Central memory CD4-positive, alpha-beta T cell (primary cell): Measurements from ENCODE around the gene WDR4.
"Not testable (repeated sequence)": the region's sequence is repeated elsewhere in the genome, so short reads cannot be mapped to it uniquely, and the experiment has no call there.

Source experiments
- DNase-seq: peaks from one replicate; pipeline ENCODE4 v3.0.0; 2022

WDR4 gene

GRCh38 chr21:42875811-42876210 is 3.5 kb downstream of the WDR4 start:
- DNase-seq = not testable (repeated sequence)

GRCh38 chr21:42873096-42873495 is 6.2 kb downstream of the WDR4 start:
- no peak for DNase-seq

DNA sequence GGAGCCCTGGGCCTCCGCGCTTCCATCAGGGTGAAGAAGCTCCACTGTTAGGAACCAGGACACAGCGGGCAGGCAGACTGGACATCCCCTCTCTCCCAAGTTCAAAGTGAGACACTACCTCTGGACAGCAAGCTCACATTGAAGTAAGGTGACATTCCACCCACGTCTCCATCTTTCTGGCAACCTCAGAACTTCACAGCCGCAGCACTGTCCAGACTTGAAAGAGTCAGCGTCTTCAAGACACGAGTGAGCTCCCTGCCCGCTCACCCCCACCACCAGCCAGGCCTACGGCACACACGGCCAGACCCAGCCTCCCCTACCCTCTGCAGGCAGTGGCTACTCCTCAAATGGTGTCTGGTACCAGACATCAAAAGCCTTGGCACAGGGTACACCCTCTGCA is 11.1 kb downstream of the WDR4 start:
- DNase-seq = no peak

DNA sequence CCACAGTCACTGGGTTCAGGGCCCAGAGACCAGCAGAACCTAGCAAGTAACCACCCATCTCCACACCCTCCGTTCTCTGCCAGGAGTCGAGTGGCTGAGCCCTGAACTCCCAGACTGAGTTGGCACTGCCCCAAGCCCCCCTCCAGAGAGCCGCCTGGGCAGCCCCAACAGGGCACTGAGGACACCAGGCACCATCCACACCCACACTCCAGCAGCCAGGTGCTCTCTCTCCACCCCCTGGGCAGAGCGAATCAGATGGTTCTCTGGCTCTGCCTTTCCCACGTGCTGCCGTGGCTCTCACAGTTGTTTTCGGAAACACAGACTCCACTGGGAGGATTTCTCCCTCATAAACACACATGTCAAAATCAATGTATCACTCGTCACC is 13.6 kb downstream of the WDR4 start:
- DNase-seq = no peak

DNA sequence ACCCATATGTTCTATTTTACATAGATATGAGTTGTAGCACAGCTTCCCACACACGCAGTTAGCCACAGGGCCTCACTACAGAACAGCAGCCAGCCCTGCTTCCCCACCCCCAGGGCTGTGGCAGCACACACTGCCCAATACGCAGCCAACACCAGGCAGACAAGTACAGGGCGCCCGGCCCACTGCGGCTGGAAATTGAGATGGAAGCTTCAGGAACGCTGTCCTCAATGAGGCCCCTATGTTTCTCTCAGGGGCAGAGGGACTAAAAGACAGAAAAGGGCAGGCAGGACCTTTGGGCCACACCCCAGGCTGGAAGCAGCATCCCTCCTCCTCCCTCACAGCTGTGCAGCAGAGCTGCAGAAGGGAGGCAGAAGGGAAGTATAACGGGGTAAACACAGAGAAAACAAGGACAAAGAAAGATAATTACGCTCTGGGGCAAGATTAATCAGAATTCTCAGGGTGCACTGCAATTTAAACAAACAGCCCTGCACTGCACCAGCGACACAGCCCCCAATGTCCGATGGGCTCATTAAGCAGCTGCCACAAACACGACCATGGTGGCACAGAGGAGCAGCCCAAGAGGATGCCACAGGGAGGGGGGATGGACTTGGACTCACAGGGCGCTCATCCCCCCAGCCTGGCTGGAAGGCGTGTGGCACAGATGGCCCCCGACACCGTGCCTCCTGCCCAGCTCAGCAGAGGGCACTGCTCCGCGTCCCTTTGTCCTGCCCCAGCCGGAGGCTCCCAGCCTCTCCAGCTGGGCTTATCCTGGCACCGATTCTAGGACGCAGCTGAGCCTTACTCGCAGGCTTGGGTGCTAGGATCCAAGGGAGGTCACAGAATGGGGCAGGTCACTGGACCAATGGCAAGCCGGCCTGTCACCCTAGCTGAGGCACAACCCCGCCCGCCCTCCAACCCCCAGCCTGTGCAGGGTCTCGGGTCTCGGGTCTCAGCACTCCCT is 14.2 kb downstream of the WDR4 start:
- DNase-seq = no peak

DNA sequence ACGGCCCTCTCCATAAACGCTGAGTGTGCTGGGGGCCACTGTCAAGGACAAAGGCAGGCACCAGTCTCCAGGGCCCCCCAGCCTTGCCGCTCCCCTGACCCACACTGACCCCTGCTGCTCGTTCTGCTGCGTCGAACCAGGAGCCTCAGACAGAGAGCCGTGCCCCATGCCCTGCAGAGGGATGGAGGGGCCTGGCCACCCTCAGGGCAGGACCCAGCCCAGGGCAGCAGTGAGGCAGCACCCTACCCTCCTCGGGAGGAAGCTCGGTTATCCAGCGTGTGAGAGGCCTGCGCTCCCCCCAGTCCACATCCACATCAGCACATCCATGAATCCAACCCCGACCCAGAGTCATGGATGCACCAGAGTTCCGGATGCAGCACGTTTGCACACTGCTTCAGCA is 15.1 kb downstream of the WDR4 start:
- no peak for DNase-seq

DNA sequence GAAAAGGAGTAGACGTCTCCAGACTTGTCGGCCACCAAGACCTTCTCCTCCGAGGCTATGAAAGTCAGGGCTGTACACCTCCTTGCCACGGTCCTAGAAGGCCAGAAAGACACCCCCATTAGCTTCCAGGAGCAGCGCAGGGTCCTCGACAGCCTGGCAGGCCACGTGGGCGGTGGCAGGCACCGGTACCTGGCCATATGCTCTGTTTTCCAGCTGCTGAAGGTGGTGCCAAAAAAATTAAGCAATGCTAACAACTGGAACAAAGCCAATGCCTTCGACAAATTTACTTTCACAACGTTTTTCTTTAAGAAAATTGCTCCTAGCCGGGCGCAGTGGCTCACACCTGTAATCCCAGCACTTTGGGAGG is 15.9 kb downstream of the WDR4 start:
- no peak for DNase-seq

DNA sequence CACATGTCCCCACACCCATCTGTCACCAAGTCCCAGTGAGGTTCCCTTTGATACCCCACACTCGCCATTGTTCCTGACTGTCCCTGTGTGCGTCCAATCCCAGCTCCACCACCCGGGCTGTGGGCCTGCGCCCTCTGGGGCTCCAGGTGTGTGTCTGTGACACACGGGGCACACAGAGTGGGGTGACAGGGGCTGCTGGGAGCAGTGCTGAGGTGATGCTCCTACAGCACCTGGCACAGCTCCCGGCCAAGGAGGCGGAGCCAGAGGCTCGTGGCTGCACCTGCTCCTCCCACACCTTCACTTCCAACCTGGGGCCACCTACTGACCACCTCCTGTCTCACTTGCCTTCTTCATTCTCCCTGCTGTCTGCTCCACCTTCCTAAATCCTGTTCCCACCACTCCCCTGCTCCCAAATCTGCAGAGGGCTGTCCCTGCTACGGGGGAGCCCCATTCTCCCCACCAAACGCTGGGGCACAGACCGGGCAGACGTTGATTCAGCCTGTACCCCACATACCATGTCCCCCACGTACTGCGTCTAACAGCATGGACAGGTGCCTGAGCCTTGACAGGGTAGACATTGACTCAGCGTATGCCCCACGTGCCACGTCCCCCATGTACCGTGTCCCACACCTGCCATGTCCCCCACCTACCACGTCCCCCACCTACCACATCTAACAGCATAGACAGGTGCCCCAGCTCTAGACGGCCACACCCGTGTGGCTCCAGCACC is 16.4 kb downstream of the WDR4 start:
- no peak for DNase-seq

DNA sequence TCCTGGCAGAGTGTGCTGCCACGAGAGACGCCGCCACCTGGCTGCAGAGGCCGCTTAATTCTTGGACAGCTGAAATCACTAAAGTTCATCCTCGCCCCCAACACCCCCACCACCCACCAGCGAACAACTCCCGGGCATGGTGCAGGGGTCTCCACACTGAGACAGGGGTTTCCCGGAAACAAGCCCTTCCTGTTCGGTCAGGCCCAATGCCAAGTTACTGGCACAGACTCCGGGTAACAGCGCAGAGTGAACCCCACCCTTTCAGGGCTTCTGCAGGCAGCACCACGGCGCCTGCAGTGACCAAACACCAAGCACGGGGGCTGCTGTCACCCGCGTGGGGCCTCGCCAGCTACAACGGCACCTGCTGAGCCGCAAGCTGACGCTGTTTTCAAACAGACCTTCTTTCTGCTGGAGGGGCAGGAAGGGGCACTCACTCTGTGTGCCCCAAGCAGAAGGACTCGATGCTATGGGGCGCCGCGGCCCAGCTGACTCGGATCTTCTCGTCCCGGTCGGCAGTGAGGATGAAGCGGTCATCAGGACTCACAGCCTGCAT is 17.4 kb downstream of the WDR4 start:
- DNase-seq = no peak

DNA sequence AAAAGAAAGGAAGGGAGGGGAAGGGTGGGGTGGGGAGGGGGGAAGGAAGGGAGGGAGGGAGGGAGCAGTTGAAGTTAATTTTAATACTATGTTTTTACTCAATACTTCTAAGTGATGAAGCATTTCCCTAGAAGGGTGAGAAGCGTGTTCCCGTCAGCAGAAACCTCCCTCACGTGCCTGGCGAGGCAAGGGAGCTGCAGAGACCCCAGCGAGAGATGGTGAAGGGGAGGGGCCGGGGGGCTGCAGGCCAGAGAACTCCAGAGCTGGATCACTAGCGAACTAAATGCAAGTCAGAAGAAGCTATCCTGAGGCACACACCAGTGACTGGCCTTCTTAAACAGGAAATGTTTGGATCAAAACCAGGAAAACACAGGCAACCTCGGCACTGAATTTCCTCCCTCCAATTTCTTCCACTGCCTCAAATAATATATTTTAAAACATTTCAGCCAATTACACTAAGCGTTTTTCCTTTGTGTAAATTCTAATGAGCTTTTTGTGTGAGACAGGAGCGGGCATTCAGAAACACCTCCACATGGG is 18.0 kb downstream of the WDR4 start:
- no peak for DNase-seq

DNA sequence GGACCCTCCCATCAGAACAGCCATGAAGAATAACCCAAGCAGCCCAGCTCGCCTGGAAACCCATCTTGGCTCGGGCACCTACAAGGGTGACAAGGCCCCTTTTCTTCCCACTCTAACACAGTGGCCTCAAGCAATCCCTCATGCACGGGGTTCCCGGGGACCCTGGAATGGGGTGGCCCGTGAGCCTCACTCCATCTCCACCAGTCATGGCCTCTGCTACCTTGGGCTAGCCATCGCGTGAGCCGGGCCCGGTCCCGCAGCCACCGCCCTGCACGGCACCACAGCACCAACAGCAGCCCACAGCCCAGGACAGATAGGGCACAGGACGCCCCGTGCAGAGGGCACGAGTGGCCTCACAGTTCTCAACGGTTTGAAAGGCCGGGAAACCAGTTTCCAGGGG is 19.0 kb downstream of the WDR4 start:
- no peak for DNase-seq

DNA sequence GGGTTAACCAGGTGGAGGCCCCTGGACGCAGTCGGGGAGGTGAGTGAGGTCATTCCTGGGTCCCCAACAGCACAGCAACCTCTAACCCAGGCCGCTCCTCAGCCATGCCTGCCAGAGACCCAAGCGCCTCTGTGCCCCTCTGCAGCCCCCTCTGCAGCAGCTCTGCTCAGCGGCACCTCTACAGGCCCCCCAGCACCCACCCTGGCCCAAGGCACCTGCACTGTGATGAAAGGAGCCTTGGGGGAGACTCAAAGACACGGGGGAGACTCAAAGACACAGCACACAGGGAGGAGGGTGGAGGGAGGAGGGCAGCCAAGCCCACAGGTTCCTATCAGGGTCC is 19.5 kb downstream of the WDR4 start:
- DNase-seq = no peak

DNA sequence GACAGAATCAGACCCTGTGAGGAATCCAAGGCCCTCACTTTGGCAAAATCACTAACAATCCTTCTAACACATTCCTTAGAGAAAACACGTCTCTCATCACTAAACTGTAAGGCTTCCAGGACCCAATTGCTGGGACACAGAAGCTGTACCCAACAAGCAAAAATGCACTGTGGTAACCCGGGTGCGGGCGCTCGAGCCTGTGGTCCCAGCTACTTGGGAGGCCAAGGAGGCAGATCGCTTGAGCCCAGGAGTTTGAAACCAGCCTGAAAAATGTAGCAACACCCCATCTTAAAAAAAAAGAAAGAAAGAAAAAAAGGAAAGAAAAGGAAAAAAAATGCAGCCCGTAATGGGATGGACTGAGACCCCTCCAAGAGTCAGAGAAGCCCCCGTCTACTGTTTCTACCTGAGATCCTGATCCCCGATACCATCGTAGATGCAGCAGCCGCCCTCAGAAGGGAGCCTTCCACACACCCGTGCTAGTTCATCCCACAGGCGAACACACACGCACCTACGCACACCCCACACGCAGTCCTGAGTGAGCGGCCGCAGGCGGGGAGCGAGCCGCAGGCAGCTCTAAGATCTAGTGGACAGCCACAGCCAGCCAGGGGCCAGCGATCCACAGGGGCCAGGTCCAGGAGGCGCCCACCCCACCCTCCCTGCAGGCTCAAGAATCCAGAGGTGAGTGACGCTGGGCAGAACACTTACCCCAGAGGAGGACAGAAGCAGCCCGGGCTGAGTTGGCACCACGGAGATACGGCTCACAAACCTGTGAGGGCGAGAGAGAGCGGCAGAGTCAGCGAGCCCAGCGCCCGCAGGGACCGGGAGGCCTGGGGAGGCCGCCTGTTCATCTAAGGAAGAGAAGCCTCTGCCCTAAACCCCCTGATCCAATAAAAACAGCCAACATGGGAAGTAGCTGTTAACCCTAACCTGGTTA is 20.1 kb downstream of the WDR4 start:
- DNase-seq = no peak

- DNase-seq = no peak
Observed at GRCh38 chr21:42858185-42858847, 21.0 kb downstream of the WDR4 start.

- DNase-seq = no peak
Observed at GRCh38 chr21:42857216-42857615, 22.1 kb downstream of the WDR4 start.

- no peak for DNase-seq
Observed at GRCh38 chr21:42855937-42856335, 23.4 kb downstream of the WDR4 start.

DNA sequence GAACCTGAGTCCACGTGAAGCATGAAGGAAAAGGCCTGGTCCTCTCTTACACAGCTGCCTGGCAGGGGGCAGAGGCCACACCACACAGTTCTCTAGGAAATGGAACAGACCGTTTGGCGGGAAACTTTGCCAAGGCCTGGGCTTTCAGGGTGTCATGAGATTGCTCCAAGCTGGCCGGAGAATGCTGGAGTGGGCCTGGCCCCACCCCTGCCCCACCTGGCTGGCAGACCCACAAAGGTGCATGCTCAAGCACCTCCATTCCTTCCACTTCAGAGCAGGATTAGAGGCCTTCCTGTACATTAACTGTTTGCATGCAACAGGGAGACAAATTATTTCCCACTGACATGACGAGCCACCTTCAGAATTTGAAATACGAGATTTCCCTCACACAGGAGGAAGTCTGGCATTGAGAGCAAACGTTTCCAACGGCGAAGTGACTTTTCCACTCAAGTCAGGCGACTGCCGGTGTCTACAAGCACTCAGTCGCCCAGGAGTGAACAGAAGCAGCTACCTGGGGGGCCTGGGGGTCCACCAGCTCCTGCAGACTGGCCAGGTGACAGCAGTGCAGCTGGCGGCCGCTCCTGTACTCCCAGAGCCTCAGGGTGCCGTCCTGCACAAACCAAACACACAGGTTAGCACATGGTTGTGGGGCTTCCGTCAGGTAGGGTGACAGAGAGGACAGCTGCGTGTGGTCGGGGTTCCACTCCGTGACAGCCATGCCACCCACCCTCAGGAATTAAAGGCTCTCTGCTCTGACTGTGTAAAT is 24.0 kb downstream of the WDR4 start:
- DNase-seq = no peak

DNA sequence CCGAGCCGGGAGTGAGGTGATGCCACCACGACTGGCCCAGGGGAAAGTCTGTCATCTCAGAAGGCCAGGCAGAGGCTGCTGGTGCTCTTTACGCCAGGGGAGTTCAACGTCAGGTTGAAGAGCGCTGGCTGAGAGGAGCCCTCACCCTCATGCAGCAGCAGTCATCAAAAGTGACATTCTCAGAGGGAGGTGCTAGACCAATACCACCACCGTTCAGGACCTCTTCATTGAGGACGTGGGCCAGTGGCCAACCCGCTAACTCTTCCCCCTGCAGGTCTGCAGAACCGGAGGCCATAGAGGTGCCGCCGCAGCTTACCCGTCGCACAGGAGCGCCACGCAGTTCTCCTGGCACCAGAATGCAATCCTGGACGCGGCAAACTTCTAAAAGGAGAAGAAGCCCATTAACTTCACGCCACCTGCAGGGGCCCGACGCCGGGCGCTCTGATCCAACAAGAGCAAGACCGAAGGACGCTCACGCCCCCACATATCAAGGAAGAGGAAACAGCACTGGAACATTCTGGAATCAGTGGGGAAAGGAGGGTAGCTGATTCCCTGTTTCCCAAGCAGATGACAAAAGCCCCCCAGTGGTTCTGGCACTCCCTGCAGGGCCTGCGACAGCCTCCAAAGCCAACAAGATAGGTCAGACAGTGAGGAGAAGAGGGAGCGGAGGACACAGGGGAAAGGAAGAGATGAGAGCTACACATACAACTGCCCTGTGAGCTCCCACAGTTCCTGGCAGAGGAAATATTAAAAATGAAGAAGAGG is 24.9 kb downstream of the WDR4 start:
- no peak for DNase-seq

DNA sequence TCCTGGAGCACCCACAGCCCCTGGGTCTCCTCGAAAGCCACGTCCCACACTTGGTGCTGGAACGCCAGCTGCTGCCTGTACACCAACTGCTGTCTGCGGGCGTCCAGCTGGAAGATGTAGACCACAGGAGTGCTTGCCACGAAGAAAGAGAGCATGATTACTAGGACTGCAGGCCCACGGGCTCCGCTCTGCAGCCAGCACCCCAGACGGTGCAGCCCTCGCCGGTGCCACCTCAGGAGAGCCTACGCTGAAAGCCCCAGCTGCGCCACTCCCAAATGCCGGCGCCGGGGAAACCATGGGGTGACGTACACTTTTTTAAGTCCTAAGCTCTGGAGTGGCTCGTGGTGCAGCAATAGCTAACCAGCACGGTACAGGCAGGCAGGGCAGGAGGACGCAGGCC is 25.7 kb downstream of the WDR4 start:
- no peak for DNase-seq

DNA sequence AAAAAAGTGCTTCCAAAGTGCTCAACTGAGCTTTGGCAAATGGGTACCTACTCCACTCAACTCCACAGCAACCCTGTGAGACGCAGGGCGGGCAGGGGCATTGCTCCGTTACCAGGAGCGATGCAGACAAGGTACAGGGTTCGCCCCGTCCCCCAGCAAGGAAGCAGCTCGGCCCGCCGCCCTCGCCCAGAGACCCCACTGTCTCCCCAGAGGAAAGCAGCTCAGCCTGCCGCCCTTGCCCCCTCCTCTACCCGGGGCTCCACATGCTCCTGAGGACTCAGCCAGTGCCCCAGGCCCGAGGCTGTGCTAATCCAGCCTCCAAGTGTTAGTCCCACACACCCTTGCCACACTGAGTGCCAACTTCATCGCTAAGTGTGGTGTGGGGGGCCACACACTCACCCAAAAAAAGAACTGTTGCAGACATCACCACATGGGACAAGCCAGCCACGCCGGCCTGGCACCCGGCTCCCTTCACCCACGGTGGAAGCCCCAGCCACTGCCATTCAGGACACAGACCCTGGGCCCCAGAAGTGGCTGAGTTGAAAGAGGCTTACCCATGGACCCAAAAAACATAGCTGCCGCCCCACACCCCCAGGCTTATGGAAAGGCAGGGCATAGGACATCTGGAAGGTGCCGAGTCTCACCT is 26.3 kb downstream of the WDR4 start:
- no peak for DNase-seq
